Naive B cell (primary cell): ENCODE measurements around the gene ZNF329. TPM values are rescaled to one million over a fixed set of nuclear protein-coding genes. Genes with fewer than 3 reads are reported as not detected.

Experiments used
- ATAC-seq, 2 donors: fragments of 150-1000 bp; cut with Tn5 transposase; 2 replicates each; pipeline ENCODE4 v1.10.0; 2021; ENCODE audit warnings: low read depth in 2 of 2, mild to moderate bottlenecking in 2 of 2, moderate library complexity in 2 of 2
- DNase-seq: peaks from one replicate; pipeline ENCODE4 v3.0.0; 2022
- H3K27ac Mint-ChIP-seq, 6 donors: one replicate each; pipeline ENCODE4 v1.8.0; 2020 to 2022; ENCODE audit warnings: mild to moderate bottlenecking in 6 of 6, mixed read lengths in 6 of 6, moderate library complexity in 5 of 6, inconsistent platforms in 2 of 6
- H3K27me3 Mint-ChIP-seq, 3 donors: one replicate each; pipeline ENCODE4 v1.8.0; 2021 to 2022; ENCODE audit warnings: mixed read lengths in 3 of 3, mild to moderate bottlenecking in 1 of 3
- H3K36me3 Mint-ChIP-seq, 2 donors: one replicate each; pipeline ENCODE4 v1.8.0; 2020 to 2022; ENCODE audit warnings: mixed read lengths in 2 of 2, inconsistent platforms in 1 of 2, mild to moderate bottlenecking in 1 of 2
- H3K4me1 Mint-ChIP-seq, 3 donors: one replicate each; pipeline ENCODE4 v1.8.0; 2020 to 2022; ENCODE audit warnings: mixed read lengths in 3 of 3, inconsistent platforms in 1 of 3, mild to moderate bottlenecking in 1 of 3, moderate library complexity in 1 of 3
- H3K4me3 Mint-ChIP-seq, 8 donors: one replicate each; pipeline ENCODE4 v1.8.0; 2020 to 2022; ENCODE audit warnings: mild to moderate bottlenecking in 8 of 8, mixed read lengths in 8 of 8, moderate library complexity in 8 of 8, inconsistent platforms in 2 of 8
- H3K9me3 Mint-ChIP-seq, 7 donors: one replicate each; pipeline ENCODE4 v1.8.0; 2020 to 2022; ENCODE audit warnings: mixed read lengths in 7 of 7, mild to moderate bottlenecking in 5 of 7, inconsistent platforms in 2 of 7, moderate library complexity in 1 of 7
- polyA plus RNA-seq, 6 donors: library from polyadenylated mRNA; unstranded; fragments of 300-500 nt; fragmentation: Illumina TruSeq; gene quantifications; one replicate each; pipeline ENCODE4 v1.2.3, GENCODE V29; 2021; ENCODE audit warnings: low read depth in 6 of 6

The ZNF329 gene
- polyA plus RNA-seq, 6 donors from 2014 or later, result 2.5 to 11.2 (median 5.6) TPM

GRCh38 chr19:58085348-58085875 is 65.2 kb downstream of the ZNF329 start:
- peaks cover 6 to 34% (median 20%) of the 10 kb centered on the region in 7 donors for H3K9me3 Mint-ChIP-seq
- no peaks in the 10 kb centered on the region for H3K27me3 Mint-ChIP-seq
- H3K27ac Mint-ChIP-seq, result no peak overlapping the region
- peaks cover 0 to 2% (median 0%) of the 10 kb centered on the region in 3 donors for H3K4me1 Mint-ChIP-seq
- ATAC-seq (no peak), DNase-seq (no peak)
- peaks cover 8% of the 10 kb centered on the region in 2 donors for H3K36me3 Mint-ChIP-seq
- H3K4me3 Mint-ChIP-seq, result no peak overlapping the region

- no peak for DNase-seq
- Mint-ChIP-seq H3K9me3 (peaks cover 8 to 40% (median 24%) of the 10 kb centered on the region in 7 donors), H3K27ac (no peak overlapping the region), H3K27me3 (no peaks in the 10 kb centered on the region), H3K4me3 (no peak overlapping the region), H3K4me1 (peaks cover 0 to 4% (median 0%) of the 10 kb centered on the region in 3 donors), H3K36me3 (peaks cover 8 to 10% of the 10 kb centered on the region in 2 donors)
- ATAC-seq, result no peak
These were observed 65.8 kb downstream of the ZNF329 start for GRCh38 chr19:58084596-58085347.

DNA sequence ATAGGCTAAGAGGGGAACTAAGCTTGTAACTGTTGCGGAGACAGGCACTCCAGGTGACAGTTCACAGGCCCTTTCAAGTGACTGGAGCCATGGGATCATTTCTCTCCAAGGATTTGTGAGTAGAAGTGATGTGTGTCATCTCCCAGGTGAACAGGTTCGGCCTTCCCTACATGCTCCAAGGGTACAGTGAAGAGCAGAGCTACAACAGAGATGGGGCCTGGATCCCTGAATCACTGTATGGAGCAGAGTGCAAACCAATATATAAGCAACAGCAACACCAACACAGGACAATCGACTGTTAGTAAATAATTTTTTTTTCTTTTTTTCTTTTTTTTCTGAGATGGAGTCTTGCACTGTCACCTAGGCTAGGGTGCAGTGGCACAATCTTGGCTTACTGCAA is 67.6 kb downstream of the ZNF329 start:
- peaks cover 8 to 10% of the 10 kb centered on the region in 2 donors for H3K36me3 Mint-ChIP-seq
- H3K27ac Mint-ChIP-seq, result no peak overlapping the region
- peaks cover 0 to 4% (median 0%) of the 10 kb centered on the region in 3 donors for H3K4me1 Mint-ChIP-seq
- no peak for DNase-seq
- peaks cover 8 to 41% (median 27%) of the 10 kb centered on the region in 7 donors for H3K9me3 Mint-ChIP-seq
- H3K27me3 Mint-ChIP-seq, result no peaks in the 10 kb centered on the region
- ATAC-seq, result no peak
- H3K4me3 Mint-ChIP-seq, result peak overlapping the region in 1 of 8 donors; percentile 15

DNA sequence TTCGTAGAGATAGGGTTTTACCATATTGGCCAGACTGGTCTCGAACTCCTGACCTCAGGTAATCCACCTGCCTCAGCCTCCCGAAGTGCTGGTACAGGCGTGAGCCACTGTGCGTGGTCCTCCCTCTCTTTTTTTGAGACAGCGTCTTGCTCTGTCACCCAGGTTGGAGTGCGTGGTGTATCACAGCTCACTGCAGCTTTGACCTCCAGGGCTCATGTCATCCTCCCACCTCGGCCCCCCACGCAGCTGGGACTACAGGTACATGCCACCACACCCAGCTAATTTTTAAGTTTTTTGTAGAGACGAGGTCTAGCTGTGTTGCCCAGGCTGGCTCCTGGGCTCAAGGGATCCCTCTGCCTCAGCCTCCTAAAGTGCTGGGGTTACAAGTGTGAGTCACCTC is 70.8 kb downstream of the ZNF329 start:
- no peaks in the 10 kb centered on the region for H3K27me3 Mint-ChIP-seq
- no peak overlapping the region for H3K4me3 Mint-ChIP-seq
- peaks cover 8 to 51% (median 32%) of the 10 kb centered on the region in 7 donors for H3K9me3 Mint-ChIP-seq
- H3K27ac Mint-ChIP-seq, result no peak overlapping the region
- no peak for DNase-seq
- ATAC-seq, result no peak
- H3K4me1 Mint-ChIP-seq, result peaks cover 0 to 4% (median 0%) of the 10 kb centered on the region in 3 donors
- peaks cover 13 to 17% of the 10 kb centered on the region in 2 donors for H3K36me3 Mint-ChIP-seq

Other genes with a start within 250 kb of the ZNF329 start
- 1 to 10 TPM in 5 of 6 donors, under 1 TPM in 1; 0.80 to 6.4 (median 2.1) TPM for gene ZNF417, start 234.2 kb downstream of the ZNF329 start, polyA plus RNA-seq
- 10 to 100 TPM in 4 of 6 donors, 1 to 10 TPM in 2; 7.9 to 23.3 (median 12.2) TPM for gene ZNF418, start 215.4 kb downstream of the ZNF329 start, polyA plus RNA-seq
- gene ZNF256, start 203.1 kb downstream of the ZNF329 start, polyA plus RNA-seq, result 10 to 100 TPM in 5 of 6 donors, 1 to 10 TPM in 1; 9.1 to 20.6 (median 13.9) TPM
- gene C19orf18, start 176.3 kb downstream of the ZNF329 start, polyA plus RNA-seq, result under 1 TPM in 4 of 6 donors, not detected in 2; 0.41 to 0.89 (median 0.57) TPM
- 10 to 100 TPM in 3 of 6 donors, 1 to 10 TPM in 3; 6.1 to 16.0 (median 9.3) TPM for gene ZNF606, start 148.0 kb downstream of the ZNF329 start, polyA plus RNA-seq
- gene ZSCAN1, start 116.8 kb downstream of the ZNF329 start, polyA plus RNA-seq, result not detected
- 10 to 100 TPM in 1 of 6 donors, 1 to 10 TPM in 4, not detected in 1; 4.2 to 11.1 (median 5.6) TPM for gene ZNF135, start 91.5 kb downstream of the ZNF329 start, polyA plus RNA-seq
- gene ZSCAN18, start 52.6 kb downstream of the ZNF329 start, polyA plus RNA-seq, result 10 to 100 TPM; 22.2 to 39.2 (median 36.7) TPM
- 10 to 100 TPM; 45.1 to 65.9 (median 55.5) TPM for gene ZNF274, start 32.3 kb upstream of the ZNF329 start, polyA plus RNA-seq
- 10 to 100 TPM; 16.4 to 41.1 (median 23.1) TPM for gene ZNF544, start 78.1 kb upstream of the ZNF329 start, polyA plus RNA-seq
- gene ZNF8, start 128.2 kb upstream of the ZNF329 start, polyA plus RNA-seq, result 1 to 10 TPM in 1 of 6 donors, under 1 TPM in 4, not detected in 1; 0.21 to 1.0 (median 0.70) TPM
- 10 to 100 TPM; 47.2 to 88.7 (median 74.6) TPM for gene ERVK3-1, start 154.6 kb upstream of the ZNF329 start, polyA plus RNA-seq
- 1 to 10 TPM in 5 of 6 donors, not detected in 1; 1.5 to 5.2 (median 2.1) TPM for gene ZSCAN22, start 176.2 kb upstream of the ZNF329 start, polyA plus RNA-seq
- 10 to 100 TPM; 30.6 to 68.3 (median 50.9) TPM for gene A1BG, start 202.7 kb upstream of the ZNF329 start, polyA plus RNA-seq
- 1 to 10 TPM in 3 of 6 donors, under 1 TPM in 3; 0.23 to 2.3 (median 1.5) TPM for gene ZNF497, start 212.0 kb upstream of the ZNF329 start, polyA plus RNA-seq
- 10 to 100 TPM in 2 of 6 donors, 1 to 10 TPM in 4; 7.5 to 13.5 (median 8.5) TPM for gene ZNF837, start 230.2 kb upstream of the ZNF329 start, polyA plus RNA-seq
- 1,000 to 10,000 TPM; 1,545 to 2,332 (median 1,783) TPM for gene RPS5, start 236.5 kb upstream of the ZNF329 start, polyA plus RNA-seq
- gene RNF225, start 244.9 kb upstream of the ZNF329 start, polyA plus RNA-seq, result not detected